HepG2 (cell line): ENCODE measurements around the gene NCOA6. TPM values are rescaled to one million over a fixed set of nuclear protein-coding genes. Genes with fewer than 3 reads are reported as not detected.

Source experiments
- CTCF ChIP-seq: sonication (generic); formaldehyde crosslinking; IDR thresholded peaks from 2 replicates; pipeline ENCODE4 v1.5.0; 2020; ENCODE audit warnings: mild to moderate bottlenecking, missing genetic modification reagents, moderate library complexity
- EHMT2 ChIP-seq: fragments of 200-600 bp; sonication (generic); IDR thresholded peaks from 2 replicates; pipeline ENCODE4 v1.7.0; 2017; ENCODE audit warnings: antibody characterized with exemption, low read depth, low read length, borderline replicate concordance
- ESRRA ChIP-seq: sonication (generic); formaldehyde crosslinking; IDR thresholded peaks from 2 replicates; pipeline ENCODE4 v1.5.1; 2020; ENCODE audit warnings: mild to moderate bottlenecking, low read depth, missing genetic modification reagents
- HOXA5 ChIP-seq: sonication (generic); formaldehyde crosslinking; IDR thresholded peaks from 2 replicates; pipeline ENCODE4 v1.4.0; 2020; ENCODE audit warnings: missing genetic modification reagents
- HOXA7 ChIP-seq: sonication (generic); formaldehyde crosslinking; IDR thresholded peaks from 2 replicates; pipeline ENCODE4 v1.8.1; 2022; ENCODE audit warnings: mild to moderate bottlenecking, missing genetic modification reagents, moderate library complexity
- KLF11 ChIP-seq: IDR thresholded peaks from 2 replicates; pipeline ENCODE4 v1.6.1; 2016; ENCODE audit warnings: missing compliant biosample characterization
- NBN ChIP-seq: fragments of 450-650 bp; conservative IDR thresholded peaks from 2 replicates; pipeline ENCODE4 v1.6.1; 2017
- NR1H2 ChIP-seq: sonication (generic); formaldehyde crosslinking; IDR thresholded peaks from 2 replicates; pipeline ENCODE4 v1.8.1; 2022; ENCODE audit warnings: low read depth, missing genetic modification reagents, borderline replicate concordance
- PAF1 ChIP-seq: IDR thresholded peaks from 2 replicates; pipeline ENCODE4 v1.6.1; 2016; ENCODE audit warnings: missing genetic modification reagents, missing compliant biosample characterization
- PHF8 ChIP-seq: sonication (generic); formaldehyde crosslinking; IDR thresholded peaks from 2 replicates; pipeline ENCODE4 v1.5.0; 2020; ENCODE audit warnings: missing genetic modification reagents
- POGZ ChIP-seq: sonication (generic); formaldehyde crosslinking; IDR thresholded peaks from 2 replicates; pipeline ENCODE4 v1.4.0; 2020; ENCODE audit warnings: mild to moderate bottlenecking, missing genetic modification reagents
- TEF ChIP-seq: sonication (generic); formaldehyde crosslinking; IDR thresholded peaks from 2 replicates; pipeline ENCODE4 v1.5.0; 2020; ENCODE audit warnings: missing genetic modification reagents
- YEATS2 ChIP-seq: sonication (generic); formaldehyde crosslinking; IDR thresholded peaks from 2 replicates; pipeline ENCODE4 v1.4.0; 2020; ENCODE audit warnings: missing genetic modification reagents, borderline replicate concordance
- ZBED4 ChIP-seq: sonication (generic); formaldehyde crosslinking; IDR thresholded peaks from 2 replicates; pipeline ENCODE4 v1.4.0; 2020; ENCODE audit warnings: missing genetic modification reagents, borderline replicate concordance
- ZNF260 ChIP-seq: sonication (generic); formaldehyde crosslinking; IDR thresholded peaks from 2 replicates; pipeline ENCODE4 v1.4.0; 2020; ENCODE audit warnings: missing genetic modification reagents, low read depth, mild to moderate bottlenecking, borderline replicate concordance
- ZNF329 ChIP-seq: sonication (generic); formaldehyde crosslinking; IDR thresholded peaks from 2 replicates; pipeline ENCODE4 v1.9.0; 2021; ENCODE audit warnings: low read depth, mild to moderate bottlenecking, missing genetic modification reagents
- ZNF33B ChIP-seq: sonication (generic); formaldehyde crosslinking; IDR thresholded peaks from 2 replicates; pipeline ENCODE4 v1.5.1; 2020; ENCODE audit warnings: mild to moderate bottlenecking, missing genetic modification reagents
- ZNF530 ChIP-seq: sonication (generic); formaldehyde crosslinking; IDR thresholded peaks from 2 replicates; pipeline ENCODE4 v1.5.0; 2020; ENCODE audit warnings: low read depth, mild to moderate bottlenecking, missing genetic modification reagents
- polyA plus RNA-seq, 8 experiments: library from polyadenylated mRNA; depleted of rRNA in 3 of 8; stranded (reverse) in 7 of 8; unstranded in 1 of 8; fragments of >200 nt; fragmentation: Illumina TruSeq in 4 of 8; extraction: Trizol in 4 of 8; gene quantifications; 2 replicates each; pipeline versions ENCODE4 v1.2.1 to v1.2.3, GENCODE V29; 2011 to 2016; ENCODE audit warnings: low read depth in 4 of 8, missing spikeins in 1 of 8, mixed read lengths in 1 of 8; ENCODE audit not compliant: insufficient read depth in 1 of 8
- total RNA-seq, 5 experiments: library from RNA; depleted of rRNA; stranded (reverse); fragments of >200 nt; fragmentation: Illumina TruSeq; extraction: Trizol; gene quantifications; 2 replicates each; pipeline ENCODE4 v1.2.3, GENCODE V29; 2016; ENCODE audit warnings: low read depth in 1 of 5
- TF ChIP-seq, protein P1 (sequence below): IDR thresholded peaks from 2 replicates; pipeline ENCODE4 v1.6.1; 2016; ENCODE audit warnings: low read depth
- TF ChIP-seq, protein P2 (sequence below): conservative IDR thresholded peaks from 2 replicates; pipeline ENCODE4 v1.6.1; 2018; ENCODE audit warnings: missing genetic modification reagents

Gene NCOA6
- total and polyA plus RNA-seq, 2 of the 13 experiments (the other 11 are each of a cell fraction or from before 2014, with no cell fraction given): 11.2 to 29.3 TPM

GRCh38 chr20:34824806-34825529 lies 483 bp downstream of the NCOA6 start (continued):
- TF ChIP-seq, protein P1, sequence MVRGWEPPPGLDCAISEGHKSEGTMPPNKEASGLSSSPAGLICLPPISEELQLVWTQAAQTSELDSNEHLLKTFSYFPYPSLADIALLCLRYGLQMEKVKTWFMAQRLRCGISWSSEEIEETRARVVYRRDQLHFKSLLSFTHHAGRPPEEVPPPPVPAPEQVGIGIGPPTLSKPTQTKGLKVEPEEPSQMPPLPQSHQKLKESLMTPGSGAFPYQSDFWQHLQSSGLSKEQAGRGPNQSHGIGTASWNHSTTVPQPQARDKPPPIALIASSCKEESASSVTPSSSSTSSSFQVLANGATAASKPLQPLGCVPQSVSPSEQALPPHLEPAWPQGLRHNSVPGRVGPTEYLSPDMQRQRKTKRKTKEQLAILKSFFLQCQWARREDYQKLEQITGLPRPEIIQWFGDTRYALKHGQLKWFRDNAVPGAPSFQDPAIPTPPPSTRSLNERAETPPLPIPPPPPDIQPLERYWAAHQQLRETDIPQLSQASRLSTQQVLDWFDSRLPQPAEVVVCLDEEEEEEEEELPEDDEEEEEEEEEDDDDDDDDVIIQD: no peak
- TF ChIP-seq CTCF (CRISPR knock-in tag) (peak; percentile 82), YEATS2 (peak; percentile 54; the same call in 1 of the 2 replicates), NR1H2 (CRISPR knock-in tag) (no peak), HOXA5 (CRISPR knock-in tag) (no peak; the same call in 1 of the 2 replicates), ZNF329 (0 out of 2 replicates have a peak, but pooled peaks have one; percentile 23), KLF11 (no peak), ESRRA (CRISPR knock-in tag) (peak; percentile 18; the same call in 1 of the 2 replicates), POGZ (CRISPR knock-in tag) (0 out of 2 replicates have a peak, but pooled peaks have one; percentile 12), ZNF530 (CRISPR knock-in tag) (0 out of 2 replicates have a peak, but pooled peaks have one; percentile 49), EHMT2 (no peak), ZNF260 (CRISPR knock-in tag) (no peak), PAF1 (CRISPR knock-in tag) (no peak), ZNF33B (CRISPR knock-in tag) (no peak), TEF (0 out of 2 replicates have a peak, but pooled peaks have one; percentile 15), HOXA7 (CRISPR knock-in tag) (no peak), PHF8 (CRISPR knock-in tag) (peak; percentile 88), ZBED4 (no peak; the same call in 1 of the 2 replicates), NBN (no peak)
- TF ChIP-seq, protein P2, sequence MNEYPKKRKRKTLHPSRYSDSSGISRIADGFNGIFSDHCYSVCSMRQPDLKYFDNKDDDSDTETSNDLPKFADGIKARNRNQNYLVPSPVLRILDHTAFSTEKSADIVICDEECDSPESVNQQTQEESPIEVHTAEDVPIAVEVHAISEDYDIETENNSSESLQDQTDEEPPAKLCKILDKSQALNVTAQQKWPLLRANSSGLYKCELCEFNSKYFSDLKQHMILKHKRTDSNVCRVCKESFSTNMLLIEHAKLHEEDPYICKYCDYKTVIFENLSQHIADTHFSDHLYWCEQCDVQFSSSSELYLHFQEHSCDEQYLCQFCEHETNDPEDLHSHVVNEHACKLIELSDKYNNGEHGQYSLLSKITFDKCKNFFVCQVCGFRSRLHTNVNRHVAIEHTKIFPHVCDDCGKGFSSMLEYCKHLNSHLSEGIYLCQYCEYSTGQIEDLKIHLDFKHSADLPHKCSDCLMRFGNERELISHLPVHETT: no peak
